HG03045 (cell line): Measurements from ENCODE around the gene CTTNBP2NL.
"Not testable (repeated sequence)": the region's sequence is repeated elsewhere in the genome, so short reads cannot be mapped to it uniquely, and the experiment has no call there.

ENCODE experiments used
- ATAC-seq: cut with Tn5 transposase; IDR thresholded peaks from one replicate; pipeline ENCODE4 v1.9.1; 2021; ENCODE audit warnings: mild to moderate bottlenecking, moderate library complexity; ENCODE audit not compliant: unreplicated experiment

Gene CTTNBP2NL

GRCh38 chr1:112386024-112386723 is 9.8 kb upstream of the CTTNBP2NL start:
- no peak for ATAC-seq

GRCh38 chr1:112386731-112387346 is 9.2 kb upstream of the CTTNBP2NL start:
- ATAC-seq, result no peak

GRCh38 chr1:112387807-112388206 is 8.2 kb upstream of the CTTNBP2NL start:
- ATAC-seq, result no peak

GRCh38 chr1:112388436-112388835 is 7.6 kb upstream of the CTTNBP2NL start:
- ATAC-seq, result no peak

- ATAC-seq, result no peak
Measured at GRCh38 chr1:112389689-112390088, 6.3 kb upstream of the CTTNBP2NL start.

- not testable (repeated sequence) for ATAC-seq
Measured at GRCh38 chr1:112390335-112390734, 5.7 kb upstream of the CTTNBP2NL start.

- ATAC-seq, result peak; percentile 58
Measured at GRCh38 chr1:112390775-112391602, 5.0 kb upstream of the CTTNBP2NL start.

- ATAC-seq, result no peak
Measured at GRCh38 chr1:112391603-112391940, 4.4 kb upstream of the CTTNBP2NL start.

GRCh38 chr1:112393631-112393974 is 2.4 kb upstream of the CTTNBP2NL start:
- ATAC-seq, result no peak

- ATAC-seq, result no peak
Measured at GRCh38 chr1:112394743-112395062, 1.3 kb upstream of the CTTNBP2NL start.

GRCh38 chr1:112395256-112395820 is 676 bp upstream of the CTTNBP2NL start:
- ATAC-seq, result no peak

- ATAC-seq, result no peak
Measured at GRCh38 chr1:112396653-112397471, 848 bp downstream of the CTTNBP2NL start.

GRCh38 chr1:112397841-112398240 is 1.8 kb downstream of the CTTNBP2NL start:
- ATAC-seq, result no peak

GRCh38 chr1:112399456-112399855 is 3.4 kb downstream of the CTTNBP2NL start:
- no peak for ATAC-seq

- ATAC-seq, result not testable (repeated sequence)
Measured at GRCh38 chr1:112400706-112401105, 4.7 kb downstream of the CTTNBP2NL start.

GRCh38 chr1:112402682-112403643 is 6.9 kb downstream of the CTTNBP2NL start:
- no peak for ATAC-seq

- ATAC-seq, result no peak
Measured at GRCh38 chr1:112406771-112407170, 10.8 kb downstream of the CTTNBP2NL start.

GRCh38 chr1:112409414-112409813 is 13.4 kb downstream of the CTTNBP2NL start:
- no peak for ATAC-seq

GRCh38 chr1:112410673-112411072 is 14.7 kb downstream of the CTTNBP2NL start:
- ATAC-seq, result no peak

GRCh38 chr1:112417271-112417670 is 21.3 kb downstream of the CTTNBP2NL start:
- ATAC-seq, result no peak
